ENCODE results near the gene GATAD2A.

Gene GATAD2A

GRCh38 chr19:19544257-19544953, 138.9 kb downstream of the GATAD2A start:
- DNase-seq (ENCODE audit: low read depth in 4 of 4, low spot score in 1 of 4): no peak

GRCh38 chr19:19544954-19545591, 139.6 kb downstream of the GATAD2A start:
- no peak for DNase-seq (ENCODE audit: low read depth in 4 of 4, low spot score in 1 of 4)

DNA sequence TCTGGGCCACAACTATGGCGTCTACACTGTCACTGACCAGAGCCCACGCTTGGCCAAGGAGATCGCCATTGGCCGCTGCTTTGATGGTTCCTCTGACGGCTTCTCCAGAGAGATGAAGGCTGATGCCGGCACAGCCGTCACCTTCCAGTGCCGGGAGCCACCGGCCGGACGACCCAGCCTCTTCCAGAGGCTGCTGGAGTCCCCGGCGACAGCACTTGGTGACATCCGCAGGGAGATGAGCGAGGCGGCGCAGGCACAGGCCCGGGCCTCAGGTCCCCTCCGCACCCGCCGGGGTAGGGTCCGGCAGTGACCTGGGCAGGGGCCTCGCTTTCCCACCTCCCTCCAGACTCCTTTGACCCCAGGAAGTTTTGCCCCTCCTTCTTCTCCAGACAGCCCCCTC, 140.2 kb downstream of the GATAD2A start:
- DNase-seq (ENCODE audit: low read depth in 4 of 4, low spot score in 1 of 4): no peak

DNA sequence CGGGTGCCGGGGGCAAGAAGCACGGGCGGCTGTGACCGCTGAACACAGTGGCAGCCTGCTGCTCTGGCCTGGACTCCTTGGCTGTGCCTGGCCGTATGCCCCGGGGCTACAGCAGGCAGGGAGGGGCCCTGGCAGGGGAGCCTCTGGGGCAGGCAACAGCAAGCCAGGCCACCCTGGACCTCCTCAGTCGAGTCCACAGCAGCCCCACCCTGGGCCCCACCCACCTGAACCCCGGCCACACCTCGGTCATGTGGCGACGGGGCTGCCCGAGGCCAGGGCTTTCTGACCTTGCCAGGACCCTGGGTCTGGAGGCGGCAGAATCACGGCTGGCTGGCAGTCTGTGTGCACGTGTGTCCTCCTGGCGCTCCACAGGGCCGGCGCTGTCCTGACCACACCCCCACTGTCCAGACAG, 141.3 kb downstream of the GATAD2A start:
- DNase-seq (ENCODE audit: low read depth in 4 of 4, low spot score in 1 of 4): no peak

- DNase-seq (ENCODE audit: low read depth in 4 of 4, low spot score in 1 of 4): no peak
Measured at GRCh38 chr19:19547674-19548336, 142.3 kb downstream of the GATAD2A start.

DNA sequence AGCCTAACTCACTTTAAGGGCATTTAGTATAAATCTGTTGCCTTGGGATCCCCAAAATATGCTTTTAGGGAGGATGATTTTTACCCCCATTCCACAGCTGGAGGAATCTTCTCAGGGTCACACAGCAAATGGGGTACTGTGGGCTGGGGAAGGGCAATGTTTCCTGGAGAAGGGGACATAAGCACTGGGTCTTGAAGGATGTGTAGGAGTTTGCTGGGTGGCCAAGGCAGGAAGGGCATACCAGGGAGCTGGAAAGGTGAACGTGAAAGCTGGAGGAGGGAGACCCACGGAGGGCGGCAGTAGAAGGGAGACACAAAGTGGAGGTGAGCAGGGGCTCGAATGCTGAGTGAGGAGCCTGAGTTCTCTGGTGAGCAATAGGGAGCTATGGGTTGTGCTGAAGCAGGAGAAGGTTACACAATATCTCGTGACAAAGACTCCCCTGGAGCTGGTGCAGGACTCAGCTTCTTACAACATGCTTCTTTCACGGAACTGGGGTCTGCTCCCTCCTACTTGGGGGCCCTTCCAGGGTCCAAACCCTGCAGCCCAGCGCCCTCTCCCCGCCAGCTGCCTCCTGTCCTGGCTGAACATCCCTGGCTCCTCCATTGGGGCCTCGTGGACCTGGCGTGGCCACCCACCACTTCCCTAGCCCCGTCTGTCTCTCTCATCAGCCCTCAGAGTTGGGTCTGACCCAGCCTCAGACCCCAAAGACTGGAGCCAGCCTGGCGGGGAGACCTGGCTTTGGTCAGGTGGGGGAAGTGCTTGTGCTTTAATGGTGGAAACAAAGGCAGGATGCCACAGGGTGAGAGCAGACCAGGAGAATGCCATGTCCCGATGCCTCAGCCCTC, 143.7 kb downstream of the GATAD2A start:
- no peak for DNase-seq (ENCODE audit: low read depth in 4 of 4, low spot score in 1 of 4)

DNA sequence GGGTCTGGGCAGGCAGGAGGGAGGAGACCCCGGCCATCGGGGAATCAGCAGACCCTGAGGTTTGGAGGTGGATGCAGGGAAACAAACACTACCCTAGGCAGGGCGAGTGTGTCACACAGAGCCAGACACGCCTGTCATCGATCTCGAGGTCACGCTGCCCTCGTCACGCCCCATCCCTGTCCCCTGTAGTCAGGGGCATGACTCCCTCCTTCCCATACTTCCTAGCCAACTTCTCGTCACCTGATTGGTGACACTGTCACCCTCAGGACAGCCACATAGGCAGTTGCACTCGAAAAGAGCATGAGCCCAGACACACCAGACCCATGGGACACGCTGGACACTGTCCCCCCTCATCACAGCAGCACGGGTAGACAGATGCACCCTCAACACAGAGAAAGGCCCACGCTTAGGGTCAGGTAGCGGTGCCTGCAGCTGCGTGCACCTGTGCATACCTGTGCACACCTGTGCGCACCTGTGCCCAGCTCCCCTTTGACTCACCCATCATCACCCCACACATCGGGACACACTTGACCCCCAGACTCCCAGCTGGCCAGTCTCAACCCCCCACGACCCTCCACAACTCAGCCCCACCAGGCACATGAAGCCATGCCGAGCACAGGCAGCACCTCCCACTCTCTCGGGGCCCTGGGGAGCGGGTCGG, 144.5 kb downstream of the GATAD2A start:
- DNase-seq (ENCODE audit: low read depth in 4 of 4, low spot score in 1 of 4): no peak

DNA sequence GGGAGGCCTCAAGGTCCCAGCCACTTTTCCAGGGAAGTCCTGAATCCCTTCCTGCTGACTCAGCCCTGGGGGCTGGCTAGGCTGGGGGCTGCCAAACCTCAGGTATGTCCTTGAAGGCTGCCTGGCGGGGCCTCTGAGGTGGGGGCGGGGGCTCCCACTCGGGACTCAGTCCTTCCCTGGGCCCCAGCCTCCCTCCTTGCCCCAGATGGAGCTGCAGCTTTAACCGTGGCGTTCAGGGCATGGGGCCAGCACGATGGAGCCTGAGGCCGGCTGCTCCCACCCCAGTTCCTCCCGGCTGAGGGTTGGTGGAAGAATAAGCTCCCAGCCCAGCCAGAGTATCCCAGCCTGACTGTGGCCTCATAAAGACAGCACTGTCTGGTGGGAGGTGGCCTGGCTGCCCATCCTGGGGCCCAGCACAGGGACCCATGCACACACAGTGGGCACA, 145.0 kb downstream of the GATAD2A start:
- DNase-seq (ENCODE audit: low read depth in 4 of 4, low spot score in 1 of 4): no peak

- no peak for DNase-seq (ENCODE audit: low read depth in 4 of 4, low spot score in 1 of 4)
Measured at GRCh38 chr19:19550972-19551852, 145.7 kb downstream of the GATAD2A start.

DNA sequence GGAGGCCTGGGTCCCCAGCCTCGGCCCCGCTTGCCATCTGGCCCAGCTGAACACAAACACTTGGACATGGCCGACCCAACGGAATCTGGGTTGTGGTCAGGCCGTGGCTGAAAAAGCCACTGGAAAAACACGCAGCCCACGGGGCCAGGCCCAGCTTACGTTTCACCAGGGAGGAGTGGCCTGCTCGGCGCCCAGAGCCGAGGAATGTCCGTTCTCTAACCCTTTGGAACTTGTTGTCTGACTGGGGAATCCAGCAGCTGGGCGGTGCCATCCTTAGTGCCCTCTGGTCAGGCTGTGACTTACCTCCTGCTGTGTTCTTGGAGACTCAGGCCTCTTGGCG, 146.3 kb downstream of the GATAD2A start:
- no peak for DNase-seq (ENCODE audit: low read depth in 4 of 4, low spot score in 1 of 4)

DNA sequence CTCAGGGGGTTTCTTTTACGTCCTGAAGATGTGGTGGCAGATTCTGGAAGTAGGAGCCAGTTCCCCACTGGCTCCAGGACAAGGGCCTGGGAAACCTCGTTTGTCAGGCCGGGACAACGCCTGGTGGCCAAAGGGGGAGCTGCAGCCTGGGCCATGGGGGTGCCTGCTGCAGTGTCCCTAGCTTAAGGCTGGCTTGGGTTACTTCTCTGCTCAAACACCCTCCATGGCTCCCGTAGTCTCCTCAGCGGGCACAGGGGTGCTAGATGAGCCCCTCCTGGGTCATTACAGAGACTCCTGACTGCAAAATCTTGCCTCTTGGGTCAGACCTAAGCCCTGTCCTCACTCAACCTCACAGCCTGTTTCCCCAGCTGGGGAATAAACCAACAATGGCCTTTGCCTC, 147.3 kb downstream of the GATAD2A start:
- no peak for DNase-seq (ENCODE audit: low read depth in 4 of 4, low spot score in 1 of 4)

- no peak for DNase-seq (ENCODE audit: low read depth in 4 of 4, low spot score in 1 of 4)
Measured at GRCh38 chr19:19553670-19554069, 148.2 kb downstream of the GATAD2A start.

- DNase-seq (ENCODE audit: low read depth in 4 of 4, low spot score in 1 of 4): peak; percentile 29 to 52 (median 46)
Measured at GRCh38 chr19:19554074-19555023, 148.9 kb downstream of the GATAD2A start.

GRCh38 chr19:19558055-19558454, 152.6 kb downstream of the GATAD2A start:
- DNase-seq (ENCODE audit: low read depth in 4 of 4, low spot score in 1 of 4): no peak

Measured in stimulated activated CD4-positive, alpha-beta T cell treated with anti-CD3 and anti-CD28 coated beads, Interleukin-1b, Interleukin-23, amount 100 ng/mL, for 24 hours (primary cell).